GM18867 (cell line): ENCODE measurements around the gene POM121.
"Not testable (repeated sequence)": the region's sequence is repeated elsewhere in the genome, so short reads cannot be mapped to it uniquely, and the experiment has no call there.

Experiments used
- ATAC-seq: cut with Tn5 transposase; IDR thresholded peaks from one replicate; pipeline ENCODE4 v1.9.1; 2021; ENCODE audit warnings: mild to moderate bottlenecking, moderate library complexity; ENCODE audit not compliant: unreplicated experiment

The POM121 gene

DNA sequence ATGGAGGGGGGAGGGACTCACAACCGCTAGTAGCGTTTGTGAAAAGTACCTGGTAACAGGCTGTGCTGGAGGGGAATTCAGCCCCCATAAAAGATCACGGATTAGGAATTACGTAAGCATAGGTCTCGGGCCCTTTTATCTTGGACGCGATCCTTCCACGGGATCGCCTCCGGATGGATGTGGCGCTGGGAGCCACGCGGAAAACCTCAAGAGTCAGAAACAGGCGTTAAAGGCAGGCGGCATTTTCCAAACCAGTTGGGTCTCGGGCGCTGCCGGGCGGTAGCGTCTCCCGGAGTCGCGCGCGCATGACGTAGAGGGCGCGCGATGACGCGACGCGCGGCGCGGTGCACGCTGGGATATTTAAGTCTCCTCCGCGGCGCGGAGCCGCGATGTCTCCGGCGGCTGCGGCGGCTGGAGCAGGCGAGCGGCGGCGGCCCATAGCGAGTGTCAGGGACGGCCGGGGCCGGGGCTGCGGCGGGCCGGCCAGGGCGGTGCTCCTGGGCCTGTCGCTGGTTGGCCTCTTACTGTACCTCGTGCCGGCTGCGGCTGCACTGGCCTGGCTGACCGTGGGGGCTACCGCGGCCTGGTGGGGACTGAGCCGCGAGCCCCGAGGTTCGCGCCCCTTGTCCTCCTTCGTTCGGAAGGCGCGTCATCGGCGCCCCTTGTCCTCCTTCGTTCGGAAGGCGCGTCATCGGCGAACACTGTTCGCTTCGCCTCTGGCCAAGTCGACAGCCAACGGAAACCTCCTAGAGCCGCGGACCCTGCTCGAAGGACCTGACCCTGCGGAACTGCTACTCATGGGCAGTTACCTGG is at the start of gene POM121:
TSS of gene POM121 (plus strand) at position 363 of the 813 bp plus-strand sequence. CDS start at position 390, 27 bp downstream.
- ATAC-seq: peak; percentile 88

DNA sequence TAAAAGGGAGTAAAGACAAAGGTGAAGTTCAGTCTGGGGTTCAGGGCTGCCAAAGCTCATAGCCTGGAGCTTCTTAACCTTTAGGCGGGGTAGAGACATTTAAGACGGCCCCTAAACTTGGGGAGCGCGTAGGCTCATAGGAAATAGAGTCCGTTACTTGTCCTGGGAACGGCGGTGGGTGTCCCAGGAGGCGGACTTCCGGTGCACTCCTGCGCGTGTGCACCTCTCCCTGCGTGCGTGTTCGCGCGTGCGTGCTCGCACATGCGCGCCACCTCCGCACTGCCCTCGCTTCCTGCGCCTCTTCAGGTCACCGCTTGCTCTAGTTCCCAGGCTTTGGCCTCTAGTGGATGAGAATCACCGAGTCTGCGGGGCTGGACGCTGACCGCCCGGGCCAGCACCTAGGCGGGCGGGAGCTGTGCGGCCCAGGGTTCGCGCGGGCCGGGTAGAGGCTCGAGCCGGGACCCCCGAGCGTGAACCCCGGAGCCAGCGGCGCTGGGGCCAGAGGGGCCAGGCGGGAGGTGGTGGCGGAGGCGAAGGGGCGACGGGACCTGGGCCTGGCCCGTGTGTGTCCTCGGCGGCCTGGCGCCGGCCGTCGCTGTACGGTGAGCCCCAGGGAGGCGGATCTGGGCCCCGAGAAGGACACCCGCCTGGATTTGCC is 45.7 kb upstream of the POM121 start:
- peak; percentile 100 for ATAC-seq

DNA sequence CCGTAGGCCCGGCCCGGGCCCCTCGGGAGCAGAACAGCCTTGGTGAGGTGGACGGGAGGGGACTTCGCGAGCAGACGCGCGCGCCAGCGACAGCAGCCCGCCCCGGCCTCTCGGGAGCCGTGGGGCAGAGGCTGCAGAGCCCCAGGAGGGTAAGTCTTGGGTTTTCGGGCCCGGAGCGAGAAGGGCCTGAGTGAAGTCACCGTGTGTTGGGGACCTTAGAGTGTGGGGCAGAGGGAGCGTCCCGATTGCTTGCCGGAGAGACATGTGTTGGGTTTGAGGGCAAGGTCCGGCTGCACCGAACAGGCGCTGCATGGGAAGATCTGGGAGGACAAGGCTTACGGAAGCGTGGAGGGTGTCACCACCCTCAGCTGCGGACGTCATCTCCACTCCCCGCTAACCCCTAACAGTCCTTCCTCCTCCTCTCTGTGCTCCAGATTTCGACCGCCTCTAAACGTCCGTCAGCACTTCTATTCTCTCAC is 45.1 kb upstream of the POM121 start:
- ATAC-seq: peak; percentile 14

DNA sequence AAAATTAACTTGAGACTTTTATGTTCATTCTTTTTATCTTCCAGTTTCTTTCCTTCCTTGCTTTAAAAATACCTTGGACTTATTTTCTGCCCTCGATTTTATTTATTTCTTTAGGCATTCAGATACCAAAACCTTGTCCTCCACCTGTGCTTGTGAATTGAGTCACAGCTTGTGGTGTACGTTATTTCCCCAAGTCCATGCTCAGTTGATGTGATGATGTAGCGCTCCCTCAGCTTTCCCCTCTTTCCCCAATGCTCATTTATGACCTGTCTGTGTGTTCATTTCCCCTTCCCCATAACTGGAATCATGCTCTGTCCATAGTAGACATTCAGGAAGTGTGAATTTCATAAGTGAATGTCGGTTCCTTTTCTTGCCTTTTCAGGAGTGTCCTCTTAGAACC is 33.1 kb upstream of the POM121 start:
- not testable (repeated sequence) for ATAC-seq

DNA sequence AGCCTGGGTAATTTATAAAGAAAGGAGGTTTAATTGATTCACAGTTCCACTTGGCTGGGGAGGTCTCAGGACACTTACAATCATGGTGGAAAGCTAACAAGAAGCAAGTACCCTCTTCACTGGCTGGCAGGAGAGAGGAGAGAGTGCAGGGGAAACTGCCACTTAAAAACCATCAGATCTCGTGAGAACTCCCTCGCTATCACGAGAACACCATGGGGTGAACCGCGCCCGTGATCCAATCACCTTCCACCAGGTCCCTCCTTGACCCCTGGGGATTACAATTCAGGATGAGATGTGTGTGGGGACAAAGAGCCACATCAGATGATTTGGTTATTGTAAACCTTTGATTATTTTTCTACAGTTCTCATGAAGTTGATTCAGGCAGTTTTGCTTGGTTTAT is 20.2 kb upstream of the POM121 start:
- not testable (repeated sequence) for ATAC-seq

DNA sequence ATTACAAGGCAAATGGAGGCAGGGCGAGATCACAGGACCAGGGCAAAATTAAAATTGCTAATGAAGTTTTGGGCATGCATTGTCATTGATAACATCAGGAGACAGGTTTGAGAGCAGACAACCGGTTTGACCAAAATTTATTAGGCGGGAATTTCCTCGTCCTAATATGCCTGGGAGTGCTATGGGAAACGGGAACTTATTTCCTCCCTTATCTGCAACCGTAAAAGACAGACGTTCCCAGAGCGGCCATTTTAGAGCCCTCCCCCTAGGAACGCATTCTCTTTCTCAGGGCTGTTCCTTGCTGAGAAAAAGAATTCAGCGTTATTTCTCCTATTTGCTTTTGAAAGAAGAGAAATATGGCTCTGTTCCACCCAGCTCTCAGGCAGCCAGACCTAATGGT is 16.5 kb upstream of the POM121 start:
- ATAC-seq: not testable (repeated sequence)

DNA sequence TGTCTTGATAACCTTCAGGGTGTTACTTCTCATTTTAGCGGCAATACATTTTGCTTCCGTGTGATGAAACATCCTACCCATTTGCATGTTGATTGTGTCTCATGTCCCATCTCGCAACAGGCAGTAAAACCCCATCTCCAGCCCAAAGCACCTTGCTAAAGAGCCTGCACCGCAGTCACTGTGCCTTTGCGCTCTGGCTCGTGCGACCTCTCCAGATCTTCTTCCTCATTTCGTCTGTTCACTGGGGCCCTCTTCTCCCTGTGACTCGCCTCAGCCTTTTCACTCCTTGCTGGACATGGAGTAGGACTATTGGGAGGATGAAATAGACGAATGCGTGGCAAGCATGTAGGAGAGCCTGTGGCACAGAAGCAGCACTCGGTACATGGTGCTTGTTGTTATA is 13.5 kb upstream of the POM121 start:
- ATAC-seq: not testable (repeated sequence)

DNA sequence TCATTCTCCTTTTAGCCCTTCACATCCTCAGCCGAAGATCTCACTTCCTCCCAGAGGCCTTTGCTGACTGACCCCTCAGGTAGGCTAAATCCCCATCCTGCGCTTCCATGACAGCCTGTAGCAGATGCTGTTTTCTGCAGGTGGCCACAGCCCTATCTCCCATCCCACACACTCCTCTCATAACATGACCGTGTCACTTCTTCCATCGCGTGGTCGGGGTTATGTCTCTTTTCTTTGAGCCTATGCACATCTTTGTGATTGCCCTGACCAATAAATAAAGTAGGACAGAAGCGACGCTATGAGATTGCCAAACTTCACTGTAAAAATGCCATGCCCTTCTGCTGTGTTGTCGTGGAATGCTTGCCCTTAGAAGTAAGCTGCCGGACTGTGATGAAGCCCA is 11.1 kb upstream of the POM121 start:
- not testable (repeated sequence) for ATAC-seq

DNA sequence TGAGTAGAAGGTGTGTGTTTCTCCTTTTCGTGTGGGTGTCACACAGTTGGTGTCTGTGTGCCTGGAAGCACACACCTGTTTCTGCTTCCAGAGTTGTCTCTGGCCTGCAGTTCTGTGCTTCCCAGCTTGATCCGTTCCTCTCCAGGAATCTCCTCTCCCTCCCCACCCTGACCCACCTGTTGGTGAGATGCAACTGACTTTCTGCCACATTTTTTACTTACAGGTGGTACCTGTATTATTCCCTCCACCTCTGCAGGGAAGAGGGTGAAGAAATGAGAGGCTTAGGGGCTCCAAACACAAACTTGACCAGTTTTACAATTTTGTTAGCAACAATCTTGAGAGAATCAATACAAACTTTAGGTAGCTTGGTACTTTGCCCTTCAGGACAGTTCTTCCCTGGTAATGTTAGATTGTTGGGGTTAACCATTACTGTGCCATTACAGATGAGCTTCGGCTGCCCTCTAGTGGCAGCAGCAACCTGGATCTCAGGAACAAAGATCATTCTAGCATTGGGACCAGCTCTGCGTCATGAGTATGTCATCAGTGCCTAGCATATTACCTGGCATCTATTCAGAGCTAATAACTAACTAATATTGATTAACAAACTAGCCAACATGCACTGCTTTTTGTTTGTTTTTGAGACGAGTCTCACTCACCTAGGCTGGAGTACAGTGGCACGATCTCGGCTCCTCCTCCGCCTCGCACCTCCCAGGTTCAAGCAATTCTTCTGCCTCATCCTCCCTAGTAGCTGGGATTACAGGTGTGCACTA is 10.0 kb upstream of the POM121 start:
- peak; percentile 74 for ATAC-seq

DNA sequence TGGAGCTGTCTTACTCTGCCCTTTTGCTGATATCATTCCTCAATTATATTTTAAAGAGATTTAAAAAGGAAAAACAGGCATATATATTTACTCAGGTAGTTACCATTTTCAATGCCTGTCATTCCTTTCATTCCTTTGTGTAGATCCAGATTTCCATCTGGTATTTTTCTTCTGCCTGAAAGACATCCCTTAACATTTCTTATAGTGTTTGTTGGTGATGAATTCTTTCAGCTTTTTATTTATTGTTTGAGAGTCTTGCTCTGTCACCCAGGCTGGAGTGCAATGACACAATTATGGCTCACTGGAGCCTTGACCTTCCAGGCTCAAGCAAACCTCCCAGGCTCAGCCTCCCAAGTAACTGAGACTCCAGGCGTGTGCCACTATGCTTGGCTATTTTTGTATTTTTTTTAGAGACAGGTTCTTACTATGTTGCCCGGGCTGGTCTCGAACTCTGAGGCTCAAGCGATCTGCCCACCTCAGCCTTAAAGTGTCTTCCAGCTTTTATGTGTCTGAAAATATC is 5.6 kb upstream of the POM121 start:
- ATAC-seq: no peak

DNA sequence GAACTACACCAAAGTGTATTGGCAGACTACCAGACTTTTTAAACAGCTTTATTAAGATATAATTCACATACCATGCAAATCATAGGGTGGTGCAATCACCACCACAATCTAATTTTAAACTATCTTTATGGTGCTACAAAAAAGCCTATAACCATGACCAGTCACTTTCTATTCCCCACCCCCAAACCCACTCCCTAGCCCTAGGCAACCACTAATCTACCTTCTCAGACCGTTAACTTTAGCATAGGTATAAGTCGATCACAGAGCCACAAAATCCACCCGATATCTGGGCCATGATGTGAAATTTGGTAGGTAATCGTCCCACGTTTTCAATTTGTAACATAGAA is 536 bp upstream of the POM121 start:
- peak; percentile 13 for ATAC-seq

DNA sequence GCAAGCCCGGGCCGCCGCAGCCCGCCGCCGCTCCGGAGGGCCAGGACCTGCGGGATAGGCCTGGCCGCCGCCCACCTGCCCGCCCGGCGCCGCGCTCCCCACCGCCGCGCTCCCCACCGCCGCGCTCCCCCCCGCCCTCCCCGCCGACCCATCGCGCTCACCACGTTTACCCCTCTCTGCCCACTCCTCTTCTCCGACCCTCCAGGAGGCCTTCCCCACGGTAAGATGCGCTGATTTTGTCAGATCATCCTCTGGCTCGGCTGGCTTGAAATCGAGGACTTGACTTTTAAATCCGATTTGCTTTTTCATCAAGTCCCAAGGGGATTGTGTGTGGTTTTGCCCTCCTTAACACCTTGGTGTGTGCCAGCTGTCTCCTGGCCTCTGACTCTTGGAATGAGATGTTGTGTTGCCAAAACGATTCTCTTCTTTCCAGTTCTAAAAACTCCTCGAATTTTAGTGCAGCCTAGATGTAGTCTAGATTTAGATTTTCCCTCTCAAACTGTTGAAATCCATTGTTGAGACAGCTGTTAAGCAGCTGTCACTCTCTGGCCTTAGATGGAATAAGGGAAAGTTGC is 738 bp downstream of the POM121 start:
- ATAC-seq: no peak

DNA sequence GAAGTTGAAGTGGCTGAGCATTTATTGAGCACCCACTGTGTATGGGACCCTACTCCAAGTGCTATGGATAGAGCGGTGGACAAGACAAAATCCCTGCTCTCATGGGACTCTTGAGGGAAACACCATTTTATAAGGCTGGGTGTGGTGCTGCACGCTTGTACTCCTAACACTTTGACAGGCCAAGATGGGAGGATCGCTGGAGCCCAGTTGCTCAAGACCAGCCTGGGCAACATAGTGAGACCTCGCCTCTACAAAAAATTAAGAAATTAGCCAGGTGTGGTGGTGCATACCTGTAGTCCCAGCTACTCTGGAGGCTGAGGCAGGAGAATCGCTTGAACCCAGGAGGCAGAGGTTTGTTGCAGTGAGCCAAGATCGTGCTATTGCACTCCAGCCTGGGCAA is 2.9 kb downstream of the POM121 start:
- ATAC-seq: not testable (repeated sequence)

DNA sequence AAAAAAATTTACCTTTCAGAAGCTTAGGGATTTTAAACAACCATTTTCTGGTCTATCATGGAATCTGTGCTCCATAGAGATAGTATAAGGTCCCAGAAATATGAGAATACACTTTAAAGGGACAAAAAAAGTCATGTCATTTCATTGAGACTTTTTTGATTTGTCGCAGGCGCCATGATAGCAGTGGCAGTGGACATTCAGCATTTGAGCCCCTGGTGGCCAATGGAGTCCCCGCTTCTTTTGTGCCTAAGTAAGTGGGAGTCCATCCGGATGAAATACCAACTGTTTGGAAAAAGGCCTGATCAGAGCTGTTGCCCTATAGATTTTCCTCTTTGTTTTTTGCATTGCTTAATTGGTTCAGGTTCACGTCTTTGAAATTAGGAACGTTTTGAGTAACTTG is 3.3 kb downstream of the POM121 start:
- ATAC-seq: not testable (repeated sequence)

DNA sequence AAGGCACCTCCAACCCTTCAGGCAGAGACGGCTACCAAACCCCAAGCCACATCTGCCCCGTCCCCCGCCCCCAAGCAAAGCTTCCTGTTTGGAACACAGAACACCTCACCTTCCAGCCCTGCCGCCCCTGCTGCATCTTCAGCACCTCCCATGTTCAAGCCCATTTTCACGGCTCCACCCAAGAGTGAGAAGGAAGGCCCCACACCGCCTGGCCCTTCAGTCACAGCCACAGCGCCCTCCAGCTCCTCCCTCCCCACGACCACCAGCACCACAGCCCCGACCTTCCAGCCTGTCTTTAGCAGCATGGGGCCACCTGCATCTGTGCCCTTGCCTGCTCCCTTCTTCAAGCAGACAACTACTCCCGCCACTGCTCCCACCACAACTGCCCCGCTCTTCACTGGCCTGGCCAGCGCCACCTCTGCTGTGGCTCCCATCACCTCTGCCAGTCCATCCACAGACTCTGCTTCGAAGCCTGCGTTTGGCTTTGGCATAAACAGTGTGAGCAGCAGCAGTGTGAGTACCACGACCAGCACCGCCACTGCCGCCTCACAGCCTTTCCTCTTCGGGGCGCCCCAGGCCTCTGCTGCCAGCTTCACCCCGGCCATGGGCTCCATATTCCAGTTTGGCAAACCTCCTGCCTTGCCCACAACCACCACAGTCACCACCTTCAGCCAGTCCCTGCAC is 17.3 kb downstream of the POM121 start:
- ATAC-seq: not testable (repeated sequence)

DNA sequence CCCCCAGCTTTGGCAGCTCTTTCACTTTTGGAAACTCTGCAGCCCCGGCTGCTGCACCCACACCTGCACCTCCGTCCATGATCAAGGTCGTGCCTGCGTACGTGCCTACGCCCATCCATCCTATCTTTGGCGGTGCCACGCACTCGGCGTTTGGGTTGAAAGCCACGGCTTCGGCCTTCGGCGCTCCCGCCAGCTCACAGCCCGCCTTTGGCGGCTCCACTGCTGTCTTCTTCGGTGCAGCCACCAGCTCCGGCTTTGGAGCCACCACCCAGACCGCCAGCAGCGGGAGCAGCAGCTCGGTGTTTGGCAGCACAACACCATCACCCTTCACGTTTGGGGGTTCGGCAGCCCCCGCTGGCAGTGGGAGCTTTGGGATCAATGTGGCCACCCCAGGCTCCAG is 18.1 kb downstream of the POM121 start:
- ATAC-seq: not testable (repeated sequence)

DNA sequence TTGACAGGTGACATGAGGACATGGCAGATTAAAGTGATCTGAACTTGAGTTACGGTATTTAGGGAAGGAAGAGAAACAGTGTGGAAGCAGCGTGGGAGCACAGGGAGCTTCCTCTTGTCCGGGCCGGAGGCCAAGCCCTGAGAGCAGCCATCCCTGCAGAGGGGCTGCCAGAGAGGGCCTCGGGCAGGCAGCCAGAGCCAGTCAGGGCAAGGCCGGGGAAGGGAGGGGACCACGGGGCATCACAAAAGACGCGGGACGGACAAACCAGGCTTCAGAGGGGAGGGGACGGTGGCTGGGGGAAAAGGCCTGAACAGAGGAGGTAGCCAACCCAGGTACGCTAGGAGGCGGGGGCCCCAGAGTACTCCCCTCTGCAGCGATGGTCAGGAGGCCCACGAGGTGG is 20.0 kb downstream of the POM121 start:
- ATAC-seq: not testable (repeated sequence)

DNA sequence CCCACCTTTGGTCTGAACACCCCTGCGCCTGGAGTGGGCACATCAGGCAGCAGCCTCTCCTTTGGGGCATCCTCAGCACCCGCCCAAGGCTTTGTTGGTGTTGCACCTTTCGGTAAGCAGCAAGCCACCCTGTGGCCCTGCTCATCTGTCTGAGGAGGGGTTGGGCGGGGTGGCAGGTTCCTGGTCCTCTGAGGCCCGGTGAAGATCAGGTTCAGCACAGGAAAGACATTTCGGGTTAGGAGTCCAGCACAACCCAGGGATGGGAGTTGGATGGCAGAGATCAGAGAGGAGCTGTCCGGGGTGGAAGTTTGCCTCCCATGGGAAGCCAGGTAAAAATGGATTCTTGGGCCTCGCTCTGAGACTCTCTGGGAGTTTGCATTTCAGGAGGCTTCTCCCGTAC is 20.7 kb downstream of the POM121 start:
- ATAC-seq: not testable (repeated sequence)

DNA sequence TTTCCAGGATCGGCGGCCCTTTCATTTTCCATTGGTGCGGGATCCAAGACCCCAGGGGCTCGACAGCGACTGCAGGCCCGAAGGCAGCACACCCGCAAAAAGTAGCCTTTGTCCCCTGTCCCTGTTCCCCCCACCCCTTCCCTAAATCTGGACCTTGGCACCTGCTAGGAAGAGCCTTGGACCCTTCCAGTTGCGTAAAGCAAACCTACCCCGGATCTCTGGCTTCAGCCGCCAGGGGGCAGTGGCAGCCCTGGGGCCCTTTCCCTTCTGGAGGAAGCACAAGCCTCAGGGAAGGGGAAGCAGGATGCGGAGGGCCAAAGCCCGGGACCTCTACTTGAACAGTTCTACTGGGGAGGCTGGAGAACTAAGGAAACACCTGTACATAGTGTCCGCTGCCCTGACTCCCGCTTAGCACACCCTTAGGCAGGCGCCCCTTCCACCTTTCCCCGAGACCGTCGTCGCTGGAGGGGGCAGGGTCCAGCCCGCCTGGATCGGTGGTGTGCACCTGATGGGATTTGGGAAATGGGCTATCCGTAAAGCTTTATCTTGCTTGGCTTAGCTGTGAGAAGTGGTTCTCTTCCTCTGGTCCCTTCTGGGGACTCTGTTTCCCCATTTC is 21.3 kb downstream of the POM121 start:
- not testable (repeated sequence) for ATAC-seq

DNA sequence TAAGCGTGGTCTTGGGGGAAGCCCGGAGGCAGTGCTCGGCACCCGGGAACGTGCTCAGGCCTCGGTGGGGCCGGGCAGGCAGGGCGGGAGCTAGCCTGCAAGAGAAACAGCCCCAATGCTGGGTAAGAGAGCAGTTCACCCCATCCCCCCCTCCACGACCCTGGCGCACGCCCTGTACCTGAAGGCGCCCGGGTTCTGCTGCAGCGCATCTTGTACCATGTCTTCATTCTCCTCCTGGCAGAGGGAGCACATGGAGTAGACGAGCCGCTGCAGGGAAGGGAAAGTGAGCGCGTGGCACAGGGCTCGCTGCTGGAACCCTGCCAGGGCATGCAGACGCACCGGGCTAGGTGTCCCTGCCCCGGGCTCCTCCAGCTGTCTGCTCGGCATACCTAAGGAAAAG is 23.8 kb downstream of the POM121 start:
- not testable (repeated sequence) for ATAC-seq
